Measurements from ENCODE around the gene ACHE. TPM values are rescaled to one million over a fixed set of nuclear protein-coding genes. Genes with fewer than 3 reads are reported as not detected.

ACHE gene
- total RNA-seq, 1 donor, result under 0.01 TPM

GRCh38 chr7:100901921-100902332, 6.2 kb upstream of the ACHE start:
- H4K20me1 ChIP-seq (ENCODE audit: insufficient read depth, low read length), result no peaks in the 10 kb centered on the region
- TF ChIP-seq CTCF (IDR thresholded peaks at IDR 0.05; ENCODE audit: extremely low read depth, low read depth, low read length), result no peak

DNA sequence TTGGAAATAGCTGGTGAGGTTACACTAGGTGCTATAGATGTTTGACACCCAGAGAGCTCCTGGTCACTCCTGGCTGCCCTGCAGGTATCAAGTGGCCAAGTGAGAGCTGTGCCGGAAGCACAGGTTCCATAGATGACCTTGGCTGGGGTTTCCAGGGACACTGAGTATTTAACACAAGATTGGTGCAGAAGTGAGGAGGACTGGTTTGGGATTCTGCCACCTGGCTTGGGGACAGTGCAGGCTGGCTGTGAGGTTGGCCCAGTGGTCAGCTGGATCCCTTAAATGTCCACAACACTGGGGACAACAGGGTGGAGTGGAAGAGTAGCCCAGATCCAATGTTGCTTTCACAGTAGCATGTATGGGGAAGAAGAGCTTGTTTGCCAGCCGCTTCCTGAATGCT, 5.3 kb upstream of the ACHE start:
- no peak for DNase-seq (ENCODE audit: insufficient read length, low spot score, missing footprints)
- Histone ChIP-seq H3K79me2 (ENCODE audit: insufficient read depth, low read length) (no peaks in the 10 kb centered on the region), H3K27ac (ENCODE audit: low read depth, low read length) (no peak overlapping the region), H3K9me3 (ENCODE audit: low read depth, low read length) (no peaks in the 10 kb centered on the region), H3K36me3 (ENCODE audit: insufficient read depth, low read length) (no peaks in the 10 kb centered on the region), H3K27me3 (ENCODE audit: insufficient read depth, low read length) (peaks cover 19% of the 10 kb centered on the region), H3K4me2 (ENCODE audit: insufficient read depth, low read length) (no peak overlapping the region), H2AFZ (ENCODE audit: low read length) (no peak overlapping the region), H3K4me1 (ENCODE audit: insufficient read depth, low read length) (no peaks in the 10 kb centered on the region), H3K4me3 (ENCODE audit: insufficient read depth, low read length) (no peak overlapping the region), H4K20me1 (ENCODE audit: insufficient read depth, low read length) (peaks cover 4% of the 10 kb centered on the region)
- TF ChIP-seq CTCF (IDR thresholded peaks at IDR 0.05; ENCODE audit: extremely low read depth, low read depth, low read length), result no peak

More at GRCh38 chr7:100901921-100902332, 6.2 kb upstream of the ACHE start:
- no peak overlapping the region for H3K4me2 ChIP-seq (ENCODE audit: insufficient read depth, low read length)
- peaks cover 2% of the 10 kb centered on the region for H3K9me3 ChIP-seq (ENCODE audit: low read depth, low read length)
- H3K27ac ChIP-seq (ENCODE audit: low read depth, low read length), result no peak overlapping the region
- H3K36me3 ChIP-seq (ENCODE audit: insufficient read depth, low read length), result no peaks in the 10 kb centered on the region
- H3K4me3 ChIP-seq (ENCODE audit: insufficient read depth, low read length), result no peak overlapping the region
- no peak overlapping the region for H2AFZ ChIP-seq (ENCODE audit: low read length)
- H3K4me1 ChIP-seq (ENCODE audit: insufficient read depth, low read length), result no peaks in the 10 kb centered on the region
- no peaks in the 10 kb centered on the region for H3K79me2 ChIP-seq (ENCODE audit: insufficient read depth, low read length)
- peak; percentile 47 for DNase-seq (ENCODE audit: insufficient read length, low spot score, missing footprints)
- peaks cover 11% of the 10 kb centered on the region for H3K27me3 ChIP-seq (ENCODE audit: insufficient read depth, low read length)

DNA sequence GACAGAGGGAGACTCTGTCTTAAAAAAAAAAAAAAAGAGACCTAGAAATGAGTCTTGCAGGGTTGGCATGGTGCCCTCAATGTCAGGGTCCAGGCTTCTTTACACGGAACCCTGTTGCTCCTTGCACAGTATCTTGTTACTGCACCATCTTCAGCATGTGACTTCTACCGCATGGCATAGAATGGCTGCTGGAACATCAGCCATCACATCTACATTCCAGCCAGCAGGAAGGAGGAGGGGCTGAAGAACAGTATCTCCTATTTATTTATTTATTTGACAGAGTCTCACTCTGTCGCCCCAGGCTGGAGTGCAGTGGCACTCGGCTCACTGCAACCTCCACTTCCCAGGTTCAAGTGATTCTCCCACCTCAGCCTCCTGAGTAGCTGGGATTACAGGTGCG, 3.7 kb upstream of the ACHE start:
- Histone ChIP-seq H2AFZ (ENCODE audit: low read length) (no peak overlapping the region), H3K4me3 (ENCODE audit: insufficient read depth, low read length) (no peak overlapping the region), H4K20me1 (ENCODE audit: insufficient read depth, low read length) (peaks cover 5% of the 10 kb centered on the region), H3K4me1 (ENCODE audit: insufficient read depth, low read length) (no peaks in the 10 kb centered on the region), H3K27ac (ENCODE audit: low read depth, low read length) (no peak overlapping the region), H3K9me3 (ENCODE audit: low read depth, low read length) (no peaks in the 10 kb centered on the region), H3K79me2 (ENCODE audit: insufficient read depth, low read length) (no peaks in the 10 kb centered on the region), H3K27me3 (ENCODE audit: insufficient read depth, low read length) (peaks cover 33% of the 10 kb centered on the region), H3K4me2 (ENCODE audit: insufficient read depth, low read length) (no peak overlapping the region), H3K36me3 (ENCODE audit: insufficient read depth, low read length) (no peaks in the 10 kb centered on the region)
- TF ChIP-seq CTCF (IDR thresholded peaks at IDR 0.05; ENCODE audit: extremely low read depth, low read depth, low read length), result no peak
- DNase-seq (ENCODE audit: insufficient read length, low spot score, missing footprints), result no peak

- no peak overlapping the region for H2AFZ ChIP-seq (ENCODE audit: low read length)
- no peak for DNase-seq (ENCODE audit: insufficient read length, low spot score, missing footprints)
- H3K27ac ChIP-seq (ENCODE audit: low read depth, low read length), result no peak overlapping the region
- peaks cover 36% of the 10 kb centered on the region for H3K27me3 ChIP-seq (ENCODE audit: insufficient read depth, low read length)
- H3K79me2 ChIP-seq (ENCODE audit: insufficient read depth, low read length), result no peaks in the 10 kb centered on the region
- no peak for TF ChIP-seq CTCF (IDR thresholded peaks at IDR 0.05; ENCODE audit: extremely low read depth, low read depth, low read length)
- no peaks in the 10 kb centered on the region for H3K9me3 ChIP-seq (ENCODE audit: low read depth, low read length)
- H3K36me3 ChIP-seq (ENCODE audit: insufficient read depth, low read length), result no peaks in the 10 kb centered on the region
- H3K4me3 ChIP-seq (ENCODE audit: insufficient read depth, low read length), result no peak overlapping the region
- no peaks in the 10 kb centered on the region for H3K4me1 ChIP-seq (ENCODE audit: insufficient read depth, low read length)
- H4K20me1 ChIP-seq (ENCODE audit: insufficient read depth, low read length), result peaks cover 5% of the 10 kb centered on the region
- no peak overlapping the region for H3K4me2 ChIP-seq (ENCODE audit: insufficient read depth, low read length)
These were observed 2.2 kb upstream of the ACHE start for GRCh38 chr7:100897772-100898454.
